H1 (cell line): ENCODE data around the gene MYPOP. TPM values are rescaled to one million over a fixed set of nuclear protein-coding genes. Genes with fewer than 3 reads are reported as not detected.

ENCODE experiments used
- CTCF ChIA-PET: fragments of 300-600 bp; sonication (Branson Sonifier 250); formaldehyde crosslinking; loops from one replicate; lab custom pipeline; 2021; ENCODE audit not compliant: partially characterized antibody; lab: Charles Lee
- POLR2A ChIA-PET: fragments of 300-600 bp; sonication (Branson Sonifier 250); formaldehyde crosslinking; loops from one replicate; lab custom pipeline; 2021; ENCODE audit warnings: inconsistent platforms; ENCODE audit not compliant: partially characterized antibody; lab: Charles Lee
- DNase-seq, 2 experiments: peaks; one replicate each; pipeline versions ENCODE4 v3.0.0 to v3.0.0-alpha.2; 2010 to 2022; ENCODE audit warnings: low spot score in 2 of 2, low read depth in 1 of 2, mixed read lengths in 1 of 2
- FAIRE-seq: peaks from 2 replicates; lab custom pipeline; 2011; peaks lifted over from hg19 to GRCh38; lab: Jason Lieb, UNC
- H2AFZ ChIP-seq: 2 replicates; pipeline ENCODE4 v1.8.1; 2012; ENCODE audit warnings: low read length, inconsistent platforms
- H2AK5ac ChIP-seq: 2 replicates; pipeline ENCODE4 v1.6.1; 2013; ENCODE audit warnings: low read depth, low read length
- H2BK120ac ChIP-seq: replicated peaks from 2 replicates; pipeline ENCODE3; 2013; ENCODE audit warnings: low read depth, low read length, inconsistent platforms
- H2BK12ac ChIP-seq: 2 replicates; pipeline ENCODE4 v1.6.1; 2013; ENCODE audit warnings: low read depth, low read length
- H2BK15ac ChIP-seq: 2 replicates; pipeline ENCODE4 v1.6.1; 2013; ENCODE audit warnings: low read length
- H2BK20ac ChIP-seq: 2 replicates; pipeline ENCODE4 v1.6.1; 2013; ENCODE audit warnings: low read length
- H2BK5ac ChIP-seq: 2 replicates; pipeline ENCODE4 v1.6.1; 2013; ENCODE audit warnings: low read depth, low read length
- H3K14ac ChIP-seq: 2 replicates; pipeline ENCODE4 v1.6.1; 2013; ENCODE audit warnings: inconsistent platforms; ENCODE audit not compliant: insufficient read length
- H3K18ac ChIP-seq: 2 replicates; pipeline ENCODE4 v1.6.1; 2013; ENCODE audit warnings: low read length; ENCODE audit errors: extremely low read depth
- H3K23ac ChIP-seq: 2 replicates; pipeline ENCODE4 v1.6.1; 2013; ENCODE audit warnings: inconsistent platforms; ENCODE audit not compliant: insufficient read length
- H3K23me2 ChIP-seq: 2 replicates; pipeline ENCODE4 v1.6.1; 2013; ENCODE audit warnings: low read depth, low read length
- H3K27ac ChIP-seq: 2 replicates; pipeline ENCODE4 v1.6.1; 2011; ENCODE audit warnings: low read depth, low read length, inconsistent platforms
- H3K27me3 ChIP-seq, 4 experiments: replicated peaks in 1 of 4; 1 replicate in 1 of 4; 2 replicates in 3 of 4; pipeline versions ENCODE4 v1.6.1 to v1.8.1; 2011 to 2013; ENCODE audit warnings: low read length in 3 of 4, mild to moderate bottlenecking in 3 of 4, inconsistent platforms in 2 of 4, mixed read lengths in 2 of 4, moderate library complexity in 1 of 4; ENCODE audit not compliant: control insufficient read depth in 3 of 4, insufficient read depth in 3 of 4; ENCODE audit errors: extremely low read depth in 1 of 4
- H3K36me3 ChIP-seq, 4 experiments: 2 replicates each; pipeline versions ENCODE4 v1.6.1 to v1.8.1; 2011 to 2013; ENCODE audit warnings: mild to moderate bottlenecking in 4 of 4, low read length in 3 of 4, moderate library complexity in 2 of 4, control low read depth in 1 of 4, inconsistent platforms in 1 of 4; ENCODE audit not compliant: insufficient read depth in 4 of 4, control insufficient read depth in 2 of 4
- H3K4ac ChIP-seq: replicated peaks from 2 replicates; pipeline ENCODE3; 2013; ENCODE audit warnings: low read length, low read depth, mixed read lengths, inconsistent platforms; ENCODE audit not compliant: insufficient read length
- H3K4me1 ChIP-seq, 4 experiments: replicated peaks in 1 of 4; 1 replicate in 1 of 4; 2 replicates in 3 of 4; pipeline versions ENCODE4 v1.6.1 to v1.8.1; 2011 to 2013; ENCODE audit warnings: low read length in 3 of 4, inconsistent platforms in 2 of 4, mixed read lengths in 1 of 4; ENCODE audit not compliant: insufficient read depth in 4 of 4, control insufficient read depth in 3 of 4
- H3K4me2 ChIP-seq, 2 experiments: 2 replicates each; pipeline versions ENCODE4 v1.6.1 to v1.8.1; 2011 to 2013; ENCODE audit warnings: low read depth in 2 of 2, low read length in 2 of 2, control low read depth in 1 of 2, inconsistent platforms in 1 of 2, mild to moderate bottlenecking in 1 of 2; ENCODE audit not compliant: insufficient read depth in 1 of 2
- H3K4me3 ChIP-seq, 4 experiments: fragments of 200-600, 300-600 bp in 1 of 4; sonication (generic), shearing (Covaris generic), sonication (Bioruptor Twin) in 1 of 4; 2 replicates each; pipeline versions ENCODE4 v1.5.1 to v1.8.1; 2011 to 2016; ENCODE audit warnings: low read length in 4 of 4, low read depth in 3 of 4, control low read depth in 2 of 4, inconsistent platforms in 2 of 4, mild to moderate bottlenecking in 2 of 4, mixed read lengths in 1 of 4, moderate library complexity in 1 of 4; ENCODE audit not compliant: insufficient read depth in 2 of 4; ENCODE audit errors: extremely low read depth in 1 of 4
- H3K56ac ChIP-seq: replicated peaks from 2 replicates; pipeline ENCODE3; 2013; ENCODE audit warnings: low read depth, mild to moderate bottlenecking, mixed read lengths, low read length, inconsistent platforms; ENCODE audit not compliant: insufficient read length
- H3K79me1 ChIP-seq: 2 replicates; pipeline ENCODE4 v1.6.1; 2013; ENCODE audit warnings: low read depth, low read length, control low read depth
- H3K79me2 ChIP-seq, 2 experiments: 2 replicates each; pipeline versions ENCODE4 v1.6.1 to v1.8.1; 2012 to 2013; ENCODE audit warnings: low read length in 2 of 2, mild to moderate bottlenecking in 2 of 2, inconsistent platforms in 1 of 2; ENCODE audit not compliant: insufficient read depth in 2 of 2, control insufficient read depth in 1 of 2
- H3K9ac ChIP-seq, 4 experiments: replicated peaks in 1 of 4; 1 replicate in 1 of 4; 2 replicates in 3 of 4; pipeline versions ENCODE4 v1.6.1 to v1.8.1; 2011 to 2013; ENCODE audit warnings: low read depth in 3 of 4, low read length in 3 of 4, control low read depth in 2 of 4, mild to moderate bottlenecking in 2 of 4, moderate library complexity in 2 of 4, inconsistent platforms in 1 of 4; ENCODE audit errors: extremely low read depth in 1 of 4
- H3K9me3 ChIP-seq, 2 experiments: 2 replicates each; pipeline versions ENCODE4 v1.6.1 to v1.8.1; 2012 to 2013; ENCODE audit warnings: mild to moderate bottlenecking in 2 of 2, moderate library complexity in 2 of 2, control low read depth in 1 of 2, inconsistent platforms in 1 of 2, low read depth in 1 of 2, low read length in 1 of 2, mixed read lengths in 1 of 2; ENCODE audit not compliant: insufficient read depth in 2 of 2
- H4K20me1 ChIP-seq, 2 experiments: replicated peaks in 1 of 2; 2 replicates each; pipeline versions ENCODE3 to v1.8.1; 2011 to 2013; ENCODE audit warnings: inconsistent platforms in 2 of 2, low read length in 2 of 2, mild to moderate bottlenecking in 1 of 2; ENCODE audit not compliant: insufficient read depth in 2 of 2, control insufficient read depth in 1 of 2
- H4K5ac ChIP-seq: 2 replicates; pipeline ENCODE4 v1.6.1; 2013; ENCODE audit warnings: low read length, low read depth, mixed read lengths, inconsistent platforms; ENCODE audit not compliant: insufficient read length
- H4K8ac ChIP-seq: 2 replicates; pipeline ENCODE4 v1.8.0; 2013; ENCODE audit warnings: mild to moderate bottlenecking, moderate library complexity, low read length, inconsistent platforms; ENCODE audit not compliant: insufficient read depth; ENCODE audit errors: extremely low read depth
- H4K91ac ChIP-seq: replicated peaks from 2 replicates; pipeline ENCODE3; 2013; ENCODE audit warnings: low read length, mixed read lengths, inconsistent platforms; ENCODE audit not compliant: insufficient read length
- BCL11A ChIP-seq, 2 experiments: IDR thresholded peaks; one replicate each; pipeline ENCODE4 v1.6.1; 2011; ENCODE audit warnings: low read depth in 2 of 2, low read length in 2 of 2, mild to moderate bottlenecking in 2 of 2
- SUZ12 ChIP-seq: fragments of 200-600 bp; sonication (generic); IDR thresholded peaks from 2 replicates; pipeline ENCODE4 v1.6.1; 2012; ENCODE audit warnings: mild to moderate bottlenecking, inconsistent platforms, low read length, moderate library complexity, mixed read lengths
- WGBS, 2 experiments: shearing (Covaris generic) in 1 of 2; methylation state at CpG; one replicate each; pipeline versions ENCODE4 v1.1.6 to v1.1.7; 2013 to 2015; ENCODE audit warnings: low lambda C conversion rate in 2 of 2, mixed read lengths in 2 of 2, inconsistent platforms in 1 of 2, low coverage in 1 of 2, missing lambda C conversion rate in 1 of 2; ENCODE audit not compliant: insufficient replicate concordance in 2 of 2, insufficient coverage in 1 of 2, insufficient read length in 1 of 2; ENCODE audit errors: extremely low coverage in 1 of 2, missing lambda C conversion rate in 1 of 2; 5-methylcytosine and 5-hydroxymethylcytosine counted together
- polyA plus RNA-seq, 7 experiments: library from polyadenylated mRNA; depleted of rRNA in 3 of 7; stranded (reverse) in 5 of 7; unstranded in 2 of 7; fragments of >200 nt in 5 of 7; fragments of 200-250 nt in 2 of 7; gene quantifications; 1 replicate in 5 of 7; 2 replicates in 1 of 7; 4 replicates in 1 of 7; pipeline versions ENCODE4 v1.2.1 to v1.2.3, GENCODE V29; 2011 to 2013; ENCODE audit warnings: missing spikeins in 2 of 7, mixed read lengths in 2 of 7
- total RNA-seq: library from RNA; stranded (reverse); fragmentation: NEBNext Ultra II Directional; extraction: Animal tissue kit (Norgen Biotek cat#: 25700); gene quantifications from 2 replicates; pipeline ENCODE4 v1.2.1, GENCODE V29; 2021

MYPOP gene
- total and polyA plus RNA-seq, 2 of the 8 experiments (the other 6 are each of a cell fraction or from before 2014, with no cell fraction given): 3.2 to 11.1 TPM

- H4K91ac ChIP-seq: no peak overlapping the region
- CTCF ChIA-PET: interaction anchor here (0.6 to 2.4 kb wide), 5 partner anchors 24 to 267 kb away, joined by 3 to 4 read pairs (median 4); partner anchors contain the start of gene NANOS2
These were observed 41.8 kb downstream of the MYPOP start for GRCh38 chr19:45860359-45861259.

More at GRCh38 chr19:45860359-45861259, 41.8 kb downstream of the MYPOP start:
- no peak overlapping the region for H4K8ac ChIP-seq
- H2AK5ac ChIP-seq: no peak overlapping the region
- H3K36me3 ChIP-seq: peaks cover 0 to 12% (median 7%) of the 10 kb centered on the region in 4 experiments; a peak in 5 of 8 replicates
- peaks cover 6% of the 10 kb centered on the region; the same call in 1 of the 2 replicates for H3K79me1 ChIP-seq
- no peaks in the 10 kb centered on the region; a peak in 1 of 7 replicates for H3K27me3 ChIP-seq
- WGBS, 2 experiments: 93% methylated on average over 14 of the region's 15 CpGs; no CpG with 5 or more reads in 1 of the 2 experiments
- no peak overlapping the region for H3K4me2 ChIP-seq
- no peak overlapping the region for H2BK5ac ChIP-seq
- FAIRE-seq (no peak), DNase-seq (no peak)
- no peak overlapping the region for H3K4me3 ChIP-seq
- H3K4ac ChIP-seq: no peak overlapping the region
- H3K79me2 ChIP-seq: peaks cover 2 to 69% of the 10 kb centered on the region in 2 experiments; a peak in 2 of 4 replicates
- H3K4me1 ChIP-seq: peaks cover 0 to 16% (median 7%) of the 10 kb centered on the region in 4 experiments; a peak in 6 of 7 replicates
- H2AFZ ChIP-seq: no peak overlapping the region
- no peak overlapping the region for H3K14ac ChIP-seq
- H2BK12ac ChIP-seq: no peak overlapping the region
- no peaks in the 10 kb centered on the region for H3K9me3 ChIP-seq
- no peak overlapping the region for H3K56ac ChIP-seq
- no peak overlapping the region for H2BK15ac ChIP-seq
- H2BK120ac ChIP-seq: no peak overlapping the region
- no peak overlapping the region for H3K18ac ChIP-seq
- H3K9ac ChIP-seq: no peak overlapping the region
- H4K20me1 ChIP-seq: peaks cover 2 to 7% of the 10 kb centered on the region in 2 experiments
- no peak overlapping the region for H2BK20ac ChIP-seq
- H4K5ac ChIP-seq: no peak overlapping the region
- TF ChIP-seq SUZ12 (no peak), BCL11A (IDR thresholded peaks at IDR 0.05; ENCODE audit: low read depth in 2 of 2, low read length in 2 of 2) (no peak)
- no peak overlapping the region for H3K23ac ChIP-seq
- peaks cover 16% of the 10 kb centered on the region for H3K23me2 ChIP-seq
- no peak overlapping the region for H3K27ac ChIP-seq
- POLR2A ChIA-PET: interaction anchor here (0.6 to 1.4 kb wide), 5 partner anchors 9 to 127 kb away, joined by 3 to 4 read pairs (median 3); partner anchors contain the start of gene IRF2BP1
